ENCODE data around the gene METTL25B. TPM values are rescaled to one million over a fixed set of nuclear protein-coding genes. Genes with fewer than 3 reads are reported as not detected.
A peak's percentile ranks its signal among the peaks of the same experiment; 100 is the strongest.

METTL25B gene
- total and polyA plus RNA-seq, 2 of the 13 experiments (the other 11 are each of a cell fraction or from before 2014, with no cell fraction given), result 11.9 to 24.0 TPM

DNA sequence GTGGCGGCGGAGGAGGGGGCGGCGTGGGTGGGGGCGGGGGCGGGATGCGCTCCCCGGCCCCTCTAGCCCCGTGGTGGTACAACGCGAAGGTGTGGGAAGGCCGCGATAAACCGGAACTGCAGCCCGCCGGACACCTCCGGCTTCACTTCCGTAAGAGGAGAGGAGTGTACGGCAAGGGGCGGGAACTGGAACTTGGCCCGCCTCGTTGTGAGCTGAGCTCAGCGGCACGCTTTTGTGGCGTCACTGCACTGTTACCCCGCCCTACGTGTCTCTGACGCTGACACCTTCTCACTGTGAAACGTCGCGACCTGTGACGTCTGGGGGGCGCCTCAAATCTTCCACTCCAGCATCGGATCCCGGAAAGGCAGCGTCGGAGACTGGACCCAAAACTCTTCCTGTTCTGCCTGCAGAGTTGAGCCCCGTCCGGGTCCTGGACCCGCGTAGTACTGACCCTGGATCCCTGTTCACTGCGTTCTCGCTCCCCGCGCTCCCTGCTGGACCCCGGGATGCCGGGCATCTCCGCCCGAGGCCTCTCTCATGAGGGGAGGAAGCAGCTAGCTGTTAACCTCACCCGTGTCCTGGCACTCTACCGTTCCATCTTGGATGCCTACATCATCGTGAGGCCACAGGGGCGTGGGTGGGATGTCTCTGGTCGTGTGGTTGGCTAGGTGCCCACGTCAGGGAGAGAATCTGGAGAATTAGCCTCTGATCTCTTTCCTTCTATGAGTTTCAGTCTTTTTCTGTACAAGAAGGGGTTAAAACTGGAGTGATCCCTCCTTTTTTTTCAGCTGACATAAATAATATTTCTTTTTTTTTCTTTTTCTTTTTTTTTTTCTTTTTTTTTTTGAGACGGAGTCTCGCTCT is 562 bp downstream of the METTL25B start, which contains the start of gene ISG20L2 (continued):
- TF ChIP-seq, protein P1, sequence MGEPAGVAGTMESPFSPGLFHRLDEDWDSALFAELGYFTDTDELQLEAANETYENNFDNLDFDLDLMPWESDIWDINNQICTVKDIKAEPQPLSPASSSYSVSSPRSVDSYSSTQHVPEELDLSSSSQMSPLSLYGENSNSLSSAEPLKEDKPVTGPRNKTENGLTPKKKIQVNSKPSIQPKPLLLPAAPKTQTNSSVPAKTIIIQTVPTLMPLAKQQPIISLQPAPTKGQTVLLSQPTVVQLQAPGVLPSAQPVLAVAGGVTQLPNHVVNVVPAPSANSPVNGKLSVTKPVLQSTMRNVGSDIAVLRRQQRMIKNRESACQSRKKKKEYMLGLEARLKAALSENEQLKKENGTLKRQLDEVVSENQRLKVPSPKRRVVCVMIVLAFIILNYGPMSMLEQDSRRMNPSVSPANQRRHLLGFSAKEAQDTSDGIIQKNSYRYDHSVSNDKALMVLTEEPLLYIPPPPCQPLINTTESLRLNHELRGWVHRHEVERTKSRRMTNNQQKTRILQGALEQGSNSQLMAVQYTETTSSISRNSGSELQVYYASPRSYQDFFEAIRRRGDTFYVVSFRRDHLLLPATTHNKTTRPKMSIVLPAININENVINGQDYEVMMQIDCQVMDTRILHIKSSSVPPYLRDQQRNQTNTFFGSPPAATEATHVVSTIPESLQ (CRISPR knock-in tag; conservative IDR thresholded peaks at IDR 0.05), result no peak
- TF ChIP-seq, protein P2, sequence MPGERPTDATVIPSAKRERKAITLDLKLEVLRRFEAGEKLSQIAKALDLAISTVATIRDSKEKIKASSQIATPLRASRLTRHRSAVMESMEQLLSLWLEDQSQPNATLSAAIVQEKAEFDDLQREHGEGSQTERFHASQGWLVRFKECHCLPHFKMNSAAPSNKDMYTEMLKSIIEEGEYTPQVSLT (CRISPR knock-in tag; IDR thresholded peaks at IDR 0.05; ENCODE audit: borderline replicate concordance, low read depth), result no peak
- TF ChIP-seq TBP (CRISPR knock-in tag; IDR thresholded peaks at IDR 0.05), result 0 out of 2 replicates have a peak, but pooled peaks have one; percentile 50
- no peak for TF ChIP-seq MAFK (conservative IDR thresholded peaks at IDR 0.05 in 1 of 2, IDR thresholded peaks at IDR 0.05 in 1 of 2; ENCODE audit: low read length in 2 of 2)
- TF ChIP-seq EHMT2 (IDR thresholded peaks at IDR 0.05; ENCODE audit: borderline replicate concordance, low read depth, low read length), result no peak
- TF ChIP-seq ZNF614 (CRISPR knock-in tag; IDR thresholded peaks at IDR 0.05; ENCODE audit: borderline replicate concordance), result no peak
- peak; percentile 14; the same call in 1 of the 2 replicates for TF ChIP-seq ZNF746 (CRISPR knock-in tag; IDR thresholded peaks at IDR 0.05)
- no peak for TF ChIP-seq SOX13 (IDR thresholded peaks at IDR 0.05)
- TF ChIP-seq SOX13 (CRISPR knock-in tag; conservative IDR thresholded peaks at IDR 0.05 in 1 of 2, IDR thresholded peaks at IDR 0.05 in 1 of 2), result no peak
- TF ChIP-seq DNMT1 (CRISPR knock-in tag; IDR thresholded peaks at IDR 0.05), result no peak
- no peak for TF ChIP-seq RBAK (CRISPR knock-in tag; IDR thresholded peaks at IDR 0.05)
- no peak for TF ChIP-seq FOSL1 (CRISPR knock-in tag; IDR thresholded peaks at IDR 0.05; ENCODE audit: borderline replicate concordance)
- TF ChIP-seq, protein P3, sequence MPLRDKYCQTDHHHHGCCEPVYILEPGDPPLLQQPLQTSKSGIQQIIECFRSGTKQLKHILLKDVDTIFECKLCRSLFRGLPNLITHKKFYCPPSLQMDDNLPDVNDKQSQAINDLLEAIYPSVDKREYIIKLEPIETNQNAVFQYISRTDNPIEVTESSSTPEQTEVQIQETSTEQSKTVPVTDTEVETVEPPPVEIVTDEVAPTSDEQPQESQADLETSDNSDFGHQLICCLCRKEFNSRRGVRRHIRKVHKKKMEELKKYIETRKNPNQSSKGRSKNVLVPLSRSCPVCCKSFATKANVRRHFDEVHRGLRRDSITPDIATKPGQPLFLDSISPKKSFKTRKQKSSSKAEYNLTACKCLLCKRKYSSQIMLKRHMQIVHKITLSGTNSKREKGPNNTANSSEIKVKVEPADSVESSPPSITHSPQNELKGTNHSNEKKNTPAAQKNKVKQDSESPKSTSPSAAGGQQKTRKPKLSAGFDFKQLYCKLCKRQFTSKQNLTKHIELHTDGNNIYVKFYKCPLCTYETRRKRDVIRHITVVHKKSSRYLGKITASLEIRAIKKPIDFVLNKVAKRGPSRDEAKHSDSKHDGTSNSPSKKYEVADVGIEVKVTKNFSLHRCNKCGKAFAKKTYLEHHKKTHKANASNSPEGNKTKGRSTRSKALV (CRISPR knock-in tag; IDR thresholded peaks at IDR 0.05), result 0 out of 2 replicates have a peak, but pooled peaks have one; percentile 27
- TF ChIP-seq, protein P4, sequence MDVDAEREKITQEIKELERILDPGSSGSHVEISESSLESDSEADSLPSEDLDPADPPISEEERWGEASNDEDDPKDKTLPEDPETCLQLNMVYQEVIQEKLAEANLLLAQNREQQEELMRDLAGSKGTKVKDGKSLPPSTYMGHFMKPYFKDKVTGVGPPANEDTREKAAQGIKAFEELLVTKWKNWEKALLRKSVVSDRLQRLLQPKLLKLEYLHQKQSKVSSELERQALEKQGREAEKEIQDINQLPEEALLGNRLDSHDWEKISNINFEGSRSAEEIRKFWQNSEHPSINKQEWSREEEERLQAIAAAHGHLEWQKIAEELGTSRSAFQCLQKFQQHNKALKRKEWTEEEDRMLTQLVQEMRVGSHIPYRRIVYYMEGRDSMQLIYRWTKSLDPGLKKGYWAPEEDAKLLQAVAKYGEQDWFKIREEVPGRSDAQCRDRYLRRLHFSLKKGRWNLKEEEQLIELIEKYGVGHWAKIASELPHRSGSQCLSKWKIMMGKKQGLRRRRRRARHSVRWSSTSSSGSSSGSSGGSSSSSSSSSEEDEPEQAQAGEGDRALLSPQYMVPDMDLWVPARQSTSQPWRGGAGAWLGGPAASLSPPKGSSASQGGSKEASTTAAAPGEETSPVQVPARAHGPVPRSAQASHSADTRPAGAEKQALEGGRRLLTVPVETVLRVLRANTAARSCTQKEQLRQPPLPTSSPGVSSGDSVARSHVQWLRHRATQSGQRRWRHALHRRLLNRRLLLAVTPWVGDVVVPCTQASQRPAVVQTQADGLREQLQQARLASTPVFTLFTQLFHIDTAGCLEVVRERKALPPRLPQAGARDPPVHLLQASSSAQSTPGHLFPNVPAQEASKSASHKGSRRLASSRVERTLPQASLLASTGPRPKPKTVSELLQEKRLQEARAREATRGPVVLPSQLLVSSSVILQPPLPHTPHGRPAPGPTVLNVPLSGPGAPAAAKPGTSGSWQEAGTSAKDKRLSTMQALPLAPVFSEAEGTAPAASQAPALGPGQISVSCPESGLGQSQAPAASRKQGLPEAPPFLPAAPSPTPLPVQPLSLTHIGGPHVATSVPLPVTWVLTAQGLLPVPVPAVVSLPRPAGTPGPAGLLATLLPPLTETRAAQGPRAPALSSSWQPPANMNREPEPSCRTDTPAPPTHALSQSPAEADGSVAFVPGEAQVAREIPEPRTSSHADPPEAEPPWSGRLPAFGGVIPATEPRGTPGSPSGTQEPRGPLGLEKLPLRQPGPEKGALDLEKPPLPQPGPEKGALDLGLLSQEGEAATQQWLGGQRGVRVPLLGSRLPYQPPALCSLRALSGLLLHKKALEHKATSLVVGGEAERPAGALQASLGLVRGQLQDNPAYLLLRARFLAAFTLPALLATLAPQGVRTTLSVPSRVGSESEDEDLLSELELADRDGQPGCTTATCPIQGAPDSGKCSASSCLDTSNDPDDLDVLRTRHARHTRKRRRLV (CRISPR knock-in tag; IDR thresholded peaks at IDR 0.05), result no peak
- peak; percentile 79 for TF ChIP-seq ZFX (CRISPR knock-in tag; IDR thresholded peaks at IDR 0.05; ENCODE audit: low read depth)
- no peak for TF ChIP-seq ZNF446 (CRISPR knock-in tag; IDR thresholded peaks at IDR 0.05)
- peak; percentile 38; the same call in 1 of the 3 replicates for TF ChIP-seq MXI1 (IDR thresholded peaks at IDR 0.05; ENCODE audit: borderline replicate concordance, low read depth, low read length)
- no peak for TF ChIP-seq ZNF383 (CRISPR knock-in tag; IDR thresholded peaks at IDR 0.05; ENCODE audit: borderline replicate concordance)
- no peak for TF ChIP-seq ZNF703 (CRISPR knock-in tag; IDR thresholded peaks at IDR 0.05; ENCODE audit: borderline replicate concordance)

Data from HepG2 (cell line).